Nephron (organoid): ENCODE measurements around the gene SERPINA1.

Source experiments
- H3K27ac Mint-ChIP-seq, 3 experiments: 2 replicates each; pipeline ENCODE4 v1.8.0; 2020; ENCODE audit warnings: mixed read lengths in 3 of 3, mild to moderate bottlenecking in 2 of 3, moderate library complexity in 1 of 3
- H3K27me3 Mint-ChIP-seq: 2 replicates; pipeline ENCODE4 v1.8.0; 2021; ENCODE audit warnings: low read depth, mild to moderate bottlenecking, moderate library complexity, mixed read lengths
- H3K36me3 Mint-ChIP-seq: 2 replicates; pipeline ENCODE4 v1.8.0; 2020; ENCODE audit warnings: low read depth, mixed read lengths
- H3K4me1 Mint-ChIP-seq: 2 replicates; pipeline ENCODE4 v1.8.0; 2020; ENCODE audit warnings: mixed read lengths
- H3K4me3 Mint-ChIP-seq, 3 experiments: 2 replicates each; pipeline ENCODE4 v1.8.0; 2020; ENCODE audit warnings: mild to moderate bottlenecking in 3 of 3, mixed read lengths in 3 of 3, moderate library complexity in 2 of 3
- H3K9me3 Mint-ChIP-seq: 2 replicates; pipeline ENCODE4 v1.8.0; 2020; ENCODE audit warnings: mixed read lengths
- TF ChIP-seq, protein P1 (sequence below), 3 experiments: fragments of 200-600 bp; sonication (generic); IDR thresholded peaks; one replicate each; pipeline ENCODE4 v1.5.0; 2021; ENCODE audit warnings: antibody characterized with exemption in 3 of 3; ENCODE audit not compliant: unreplicated experiment in 3 of 3

The SERPINA1 gene

DNA sequence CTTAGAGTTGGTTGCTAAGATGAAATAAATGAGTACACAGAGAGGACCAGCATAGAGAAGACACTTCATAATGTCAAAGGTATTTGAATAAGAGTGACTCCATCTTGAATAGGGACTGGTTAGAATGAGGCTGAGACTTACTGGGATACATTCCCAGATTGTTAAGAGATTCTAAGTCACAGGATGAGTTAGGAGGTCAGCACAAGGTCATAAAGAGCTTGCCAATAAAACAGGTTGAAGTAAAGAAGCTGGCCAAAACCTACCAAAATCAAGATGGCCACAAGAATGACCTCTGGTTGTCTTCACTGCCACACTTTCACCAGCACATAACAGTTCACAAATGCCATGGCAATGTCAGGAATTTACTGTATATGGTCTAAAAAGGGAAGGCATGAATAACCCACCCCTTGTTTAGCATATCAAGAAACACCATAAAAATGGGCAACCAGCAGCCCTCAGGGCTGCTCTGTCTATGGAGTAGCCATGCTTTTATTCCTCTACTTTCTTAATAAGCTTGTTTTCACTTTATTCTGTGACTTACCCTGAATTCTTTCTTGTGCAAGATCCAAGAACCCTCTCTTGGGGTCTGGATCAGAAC lies 8.3 kb upstream of the SERPINA1 start:
- peaks cover 41% of the 10 kb centered on the region for H3K27me3 Mint-ChIP-seq
- TF ChIP-seq, protein P1, sequence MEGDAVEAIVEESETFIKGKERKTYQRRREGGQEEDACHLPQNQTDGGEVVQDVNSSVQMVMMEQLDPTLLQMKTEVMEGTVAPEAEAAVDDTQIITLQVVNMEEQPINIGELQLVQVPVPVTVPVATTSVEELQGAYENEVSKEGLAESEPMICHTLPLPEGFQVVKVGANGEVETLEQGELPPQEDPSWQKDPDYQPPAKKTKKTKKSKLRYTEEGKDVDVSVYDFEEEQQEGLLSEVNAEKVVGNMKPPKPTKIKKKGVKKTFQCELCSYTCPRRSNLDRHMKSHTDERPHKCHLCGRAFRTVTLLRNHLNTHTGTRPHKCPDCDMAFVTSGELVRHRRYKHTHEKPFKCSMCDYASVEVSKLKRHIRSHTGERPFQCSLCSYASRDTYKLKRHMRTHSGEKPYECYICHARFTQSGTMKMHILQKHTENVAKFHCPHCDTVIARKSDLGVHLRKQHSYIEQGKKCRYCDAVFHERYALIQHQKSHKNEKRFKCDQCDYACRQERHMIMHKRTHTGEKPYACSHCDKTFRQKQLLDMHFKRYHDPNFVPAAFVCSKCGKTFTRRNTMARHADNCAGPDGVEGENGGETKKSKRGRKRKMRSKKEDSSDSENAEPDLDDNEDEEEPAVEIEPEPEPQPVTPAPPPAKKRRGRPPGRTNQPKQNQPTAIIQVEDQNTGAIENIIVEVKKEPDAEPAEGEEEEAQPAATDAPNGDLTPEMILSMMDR (IDR thresholded peaks at IDR 0.05; ENCODE audit: unreplicated experiment in 3 of 3), result no peak
- H3K9me3 Mint-ChIP-seq, result no peaks in the 10 kb centered on the region
- no peaks in the 10 kb centered on the region for H3K36me3 Mint-ChIP-seq
- H3K4me1 Mint-ChIP-seq, result peaks cover 7% of the 10 kb centered on the region
- H3K4me3 Mint-ChIP-seq, result no peak overlapping the region
- H3K27ac Mint-ChIP-seq, result no peak overlapping the region

DNA sequence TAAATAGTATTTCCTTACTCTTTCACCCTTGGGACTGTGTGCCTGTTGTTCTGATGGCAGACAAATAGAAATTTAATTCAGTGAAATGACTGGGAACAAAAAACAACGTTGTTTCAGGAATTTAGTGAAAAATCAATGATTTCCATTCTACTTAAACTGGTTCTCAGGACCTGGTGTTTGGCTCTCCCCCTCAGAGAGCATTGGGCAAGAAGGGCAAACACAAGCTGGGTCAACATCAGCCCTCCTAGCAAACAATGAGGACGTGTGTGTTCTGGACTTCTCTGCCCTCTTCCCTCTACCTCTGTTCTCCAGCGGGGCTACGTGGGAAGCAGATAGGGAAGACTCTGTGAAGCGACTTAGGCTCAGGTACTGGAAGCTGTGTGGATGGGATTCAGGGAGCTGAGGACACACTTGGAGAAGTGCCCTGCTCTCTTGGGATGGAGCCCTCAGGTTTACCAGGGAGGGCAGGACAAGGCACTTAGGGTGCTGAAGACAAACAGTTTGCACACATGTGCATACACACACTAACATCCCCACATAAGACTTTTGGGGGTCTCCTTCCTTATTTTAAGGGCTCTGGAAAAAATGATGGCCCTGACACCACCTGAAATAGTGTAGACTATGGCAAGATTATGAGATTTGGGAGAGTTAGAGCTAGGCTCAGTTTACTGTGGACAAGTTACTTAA lies 7.6 kb upstream of the SERPINA1 start:
- TF ChIP-seq, protein P1 (IDR thresholded peaks at IDR 0.05; ENCODE audit: unreplicated experiment in 3 of 3), result no peak
- Mint-ChIP-seq H3K27me3 (peaks cover 41% of the 10 kb centered on the region), H3K36me3 (no peaks in the 10 kb centered on the region), H3K27ac (no peak overlapping the region), H3K4me1 (peaks cover 7% of the 10 kb centered on the region), H3K9me3 (no peaks in the 10 kb centered on the region), H3K4me3 (no peak overlapping the region)

DNA sequence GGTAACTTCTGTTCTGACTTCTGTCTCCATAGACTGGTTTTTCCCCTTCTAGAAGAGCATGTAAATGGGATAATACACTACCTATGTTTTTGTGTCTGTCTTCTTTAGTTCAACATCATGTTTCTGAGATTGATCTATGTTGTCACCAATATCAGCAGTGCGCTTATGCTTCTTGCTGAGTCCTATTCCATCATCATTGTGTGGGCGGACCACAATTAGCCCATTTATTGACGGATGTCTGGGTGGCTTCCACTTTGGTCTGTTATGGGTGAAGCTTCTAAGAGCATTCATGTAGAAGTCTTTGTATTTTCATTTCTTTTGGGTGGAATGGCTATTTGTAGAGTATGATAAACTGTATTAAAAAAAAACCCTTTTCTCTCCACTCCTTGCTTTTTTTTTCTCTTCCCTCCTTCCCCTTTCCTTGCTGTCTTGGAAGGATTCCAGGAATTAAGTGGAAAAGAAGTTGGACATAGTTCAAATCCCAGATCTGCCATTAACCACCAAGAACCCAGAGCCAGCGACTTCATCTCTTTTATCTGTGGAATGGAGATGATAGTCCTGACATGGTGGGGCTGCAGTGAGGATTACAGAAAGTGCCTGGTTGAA lies 7.0 kb upstream of the SERPINA1 start:
- H3K27ac Mint-ChIP-seq, result no peak overlapping the region
- TF ChIP-seq, protein P1 (IDR thresholded peaks at IDR 0.05; ENCODE audit: unreplicated experiment in 3 of 3), result no peak
- peaks cover 7% of the 10 kb centered on the region for H3K4me1 Mint-ChIP-seq
- peaks cover 45% of the 10 kb centered on the region for H3K27me3 Mint-ChIP-seq
- no peaks in the 10 kb centered on the region for H3K36me3 Mint-ChIP-seq
- no peak overlapping the region for H3K4me3 Mint-ChIP-seq
- H3K9me3 Mint-ChIP-seq, result no peaks in the 10 kb centered on the region

DNA sequence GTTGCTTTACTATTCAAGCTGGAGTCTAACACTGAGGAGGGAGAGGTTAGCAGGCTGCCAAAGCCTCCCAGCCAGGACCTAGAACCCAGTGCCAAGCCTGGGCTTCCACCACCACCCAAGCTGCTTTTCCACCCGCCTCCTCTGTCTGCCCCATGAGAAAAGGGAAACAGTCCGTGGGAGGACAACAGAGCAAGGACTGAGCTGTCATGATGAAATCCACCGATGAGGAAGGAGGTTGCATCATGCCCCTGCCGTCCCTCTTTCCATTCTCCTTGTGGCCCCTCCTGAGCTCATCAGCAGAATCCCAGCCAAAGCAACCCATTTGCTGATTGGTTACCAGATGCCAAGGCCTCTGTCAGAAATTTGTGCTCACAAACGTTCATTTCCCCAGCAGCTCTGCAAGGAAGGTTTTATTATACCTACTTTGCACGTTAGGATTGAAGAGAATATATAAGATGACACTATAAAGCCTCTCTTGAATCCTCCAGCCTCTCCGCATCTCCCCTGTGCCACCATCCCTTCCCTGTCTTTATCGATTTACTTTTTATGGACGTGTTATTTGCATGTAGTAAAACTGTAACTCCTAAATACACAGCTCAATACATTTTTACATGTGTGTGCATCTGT lies 6.3 kb upstream of the SERPINA1 start:
- no peaks in the 10 kb centered on the region for H3K36me3 Mint-ChIP-seq
- TF ChIP-seq, protein P1 (IDR thresholded peaks at IDR 0.05; ENCODE audit: unreplicated experiment in 3 of 3), result no peak

DNA sequence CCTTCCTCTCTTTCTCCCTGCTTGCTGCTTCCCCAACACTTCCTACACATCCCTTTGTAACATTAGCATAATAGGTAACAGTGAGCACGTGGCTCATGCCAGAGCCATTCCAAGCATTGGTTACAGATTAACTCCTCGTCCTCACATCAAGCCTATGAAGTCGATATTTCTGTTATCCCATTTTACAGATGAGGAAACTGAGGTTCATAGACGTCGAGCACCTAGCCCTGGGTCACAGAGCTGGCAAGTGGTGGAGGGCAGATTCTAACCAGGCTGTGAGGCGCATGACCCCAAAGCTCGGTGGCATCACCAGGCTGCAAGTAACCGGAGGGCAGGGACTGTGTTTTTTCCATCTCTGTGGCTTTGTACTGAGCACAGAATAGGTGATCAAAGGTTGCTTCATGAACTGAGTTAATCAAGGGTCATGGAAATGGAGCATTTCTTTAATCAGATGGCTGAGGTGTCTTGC lies 5.7 kb upstream of the SERPINA1 start:
- Mint-ChIP-seq H3K27me3 (peaks cover 45% of the 10 kb centered on the region), H3K36me3 (no peaks in the 10 kb centered on the region), H3K4me3 (no peak overlapping the region), H3K9me3 (no peaks in the 10 kb centered on the region), H3K4me1 (peaks cover 7% of the 10 kb centered on the region), H3K27ac (no peak overlapping the region)
- TF ChIP-seq, protein P1 (IDR thresholded peaks at IDR 0.05; ENCODE audit: unreplicated experiment in 3 of 3), result no peak

More for the DNA sequence above, 6.3 kb upstream of the SERPINA1 start:
- peaks cover 7% of the 10 kb centered on the region for H3K4me1 Mint-ChIP-seq
- H3K4me3 Mint-ChIP-seq, result no peak overlapping the region
- H3K9me3 Mint-ChIP-seq, result no peaks in the 10 kb centered on the region
- peaks cover 45% of the 10 kb centered on the region for H3K27me3 Mint-ChIP-seq
- H3K27ac Mint-ChIP-seq, result no peak overlapping the region
